B cell (primary cell): ENCODE measurements around the gene KLF3.

Experiments used
- EZH2 ChIP-seq: IDR thresholded peaks from 2 replicates; pipeline ENCODE4 v1.6.1; 2012; ENCODE audit warnings: borderline replicate concordance, low read depth, mild to moderate bottlenecking, moderate library complexity, low read length; ENCODE audit not compliant: insufficient read depth, poor library complexity, severe bottlenecking
- TF ChIP-seq, protein P1 (sequence below): fragments of 200-600 bp; IDR thresholded peaks from one replicate; pipeline ENCODE4 v1.8.0; 2022; ENCODE audit warnings: antibody characterized with exemption, mild to moderate bottlenecking

DNA sequence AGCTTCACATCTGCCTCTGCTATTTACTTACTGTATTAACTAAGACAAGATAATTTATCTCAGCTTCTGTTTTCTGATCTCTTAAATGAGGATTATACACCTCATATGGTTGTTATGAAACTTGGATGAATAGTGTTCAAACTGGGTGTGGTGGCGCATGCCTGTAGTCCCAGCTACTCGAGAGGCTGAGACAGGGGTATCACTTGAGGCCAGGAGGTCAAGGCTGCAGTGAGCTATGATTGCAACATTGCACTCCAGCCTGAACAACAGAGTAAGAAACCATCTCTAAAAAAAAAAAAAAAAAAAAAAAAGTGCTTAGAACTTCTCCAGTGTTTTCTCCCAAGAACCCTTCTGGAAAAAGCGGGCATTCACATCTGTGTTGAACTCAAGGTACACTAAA, 19.8 kb upstream of the KLF3 start:
- TF ChIP-seq, protein P1, sequence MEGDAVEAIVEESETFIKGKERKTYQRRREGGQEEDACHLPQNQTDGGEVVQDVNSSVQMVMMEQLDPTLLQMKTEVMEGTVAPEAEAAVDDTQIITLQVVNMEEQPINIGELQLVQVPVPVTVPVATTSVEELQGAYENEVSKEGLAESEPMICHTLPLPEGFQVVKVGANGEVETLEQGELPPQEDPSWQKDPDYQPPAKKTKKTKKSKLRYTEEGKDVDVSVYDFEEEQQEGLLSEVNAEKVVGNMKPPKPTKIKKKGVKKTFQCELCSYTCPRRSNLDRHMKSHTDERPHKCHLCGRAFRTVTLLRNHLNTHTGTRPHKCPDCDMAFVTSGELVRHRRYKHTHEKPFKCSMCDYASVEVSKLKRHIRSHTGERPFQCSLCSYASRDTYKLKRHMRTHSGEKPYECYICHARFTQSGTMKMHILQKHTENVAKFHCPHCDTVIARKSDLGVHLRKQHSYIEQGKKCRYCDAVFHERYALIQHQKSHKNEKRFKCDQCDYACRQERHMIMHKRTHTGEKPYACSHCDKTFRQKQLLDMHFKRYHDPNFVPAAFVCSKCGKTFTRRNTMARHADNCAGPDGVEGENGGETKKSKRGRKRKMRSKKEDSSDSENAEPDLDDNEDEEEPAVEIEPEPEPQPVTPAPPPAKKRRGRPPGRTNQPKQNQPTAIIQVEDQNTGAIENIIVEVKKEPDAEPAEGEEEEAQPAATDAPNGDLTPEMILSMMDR, result no peak
- no peak for TF ChIP-seq EZH2
